GM06990 (cell line): ENCODE results near the gene SIGLEC14.
"Not testable (repeated sequence)": the region's sequence is repeated elsewhere in the genome, so short reads cannot be mapped to it uniquely, and the experiment has no call there.

Experiments used
- DNase-seq: peaks from one replicate; pipeline ENCODE4 v3.0.0-alpha.2; 2011; ENCODE audit not compliant: insufficient read length; ENCODE audit errors: extremely low read depth
- H3K27me3 ChIP-seq: replicated peaks from 2 replicates; pipeline ENCODE4 v1.6.0; 2011; ENCODE audit warnings: low read length; ENCODE audit not compliant: control insufficient read depth, insufficient read depth
- H3K36me3 ChIP-seq: 2 replicates; pipeline ENCODE4 v1.5.1; 2011; ENCODE audit warnings: low read length; ENCODE audit not compliant: control insufficient read depth, insufficient read depth
- H3K4me3 ChIP-seq: replicated peaks from 2 replicates; pipeline ENCODE4 v1.5.1; 2011; ENCODE audit warnings: low read depth, mild to moderate bottlenecking, control low read depth, low read length
- TF ChIP-seq, protein P1 (sequence below): IDR thresholded peaks from 2 replicates; pipeline ENCODE4 v1.5.1; 2011; ENCODE audit warnings: low read length, control low read depth, mild to moderate bottlenecking, inconsistent platforms; ENCODE audit not compliant: insufficient read depth, poor library complexity, severe bottlenecking

The SIGLEC14 gene

DNA sequence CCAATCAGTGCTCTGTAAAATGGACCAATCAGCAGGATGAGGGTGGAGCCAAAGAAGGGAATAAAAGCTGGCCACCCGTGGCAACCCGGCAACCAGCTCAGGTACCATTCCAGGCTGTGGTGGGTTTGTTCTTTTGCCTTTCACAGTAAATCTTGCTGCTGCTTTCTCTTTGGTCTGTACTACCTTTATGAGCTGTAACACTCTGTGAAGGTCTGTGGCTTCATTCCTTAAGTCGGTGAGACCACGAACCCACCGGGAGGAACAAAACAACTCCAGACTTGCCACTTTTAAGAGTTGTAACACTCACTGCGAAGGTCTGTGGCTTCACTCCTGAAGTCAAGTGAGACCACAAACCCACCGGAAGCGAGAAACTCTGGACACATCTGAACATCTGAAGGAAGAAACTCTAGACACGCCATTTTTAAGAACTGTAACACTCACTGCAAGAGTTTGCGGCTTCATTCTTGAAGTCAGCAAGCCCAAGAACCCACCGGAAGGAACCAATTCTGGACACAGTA is 30.0 kb upstream of the SIGLEC14 start:
- H3K36me3 ChIP-seq = no peaks in the 10 kb centered on the region
- DNase-seq = no peak
- no peak overlapping the region for H3K4me3 ChIP-seq
- TF ChIP-seq, protein P1, sequence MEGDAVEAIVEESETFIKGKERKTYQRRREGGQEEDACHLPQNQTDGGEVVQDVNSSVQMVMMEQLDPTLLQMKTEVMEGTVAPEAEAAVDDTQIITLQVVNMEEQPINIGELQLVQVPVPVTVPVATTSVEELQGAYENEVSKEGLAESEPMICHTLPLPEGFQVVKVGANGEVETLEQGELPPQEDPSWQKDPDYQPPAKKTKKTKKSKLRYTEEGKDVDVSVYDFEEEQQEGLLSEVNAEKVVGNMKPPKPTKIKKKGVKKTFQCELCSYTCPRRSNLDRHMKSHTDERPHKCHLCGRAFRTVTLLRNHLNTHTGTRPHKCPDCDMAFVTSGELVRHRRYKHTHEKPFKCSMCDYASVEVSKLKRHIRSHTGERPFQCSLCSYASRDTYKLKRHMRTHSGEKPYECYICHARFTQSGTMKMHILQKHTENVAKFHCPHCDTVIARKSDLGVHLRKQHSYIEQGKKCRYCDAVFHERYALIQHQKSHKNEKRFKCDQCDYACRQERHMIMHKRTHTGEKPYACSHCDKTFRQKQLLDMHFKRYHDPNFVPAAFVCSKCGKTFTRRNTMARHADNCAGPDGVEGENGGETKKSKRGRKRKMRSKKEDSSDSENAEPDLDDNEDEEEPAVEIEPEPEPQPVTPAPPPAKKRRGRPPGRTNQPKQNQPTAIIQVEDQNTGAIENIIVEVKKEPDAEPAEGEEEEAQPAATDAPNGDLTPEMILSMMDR = no peak
- no peaks in the 10 kb centered on the region; the same call in 1 of the 2 replicates for H3K27me3 ChIP-seq

DNA sequence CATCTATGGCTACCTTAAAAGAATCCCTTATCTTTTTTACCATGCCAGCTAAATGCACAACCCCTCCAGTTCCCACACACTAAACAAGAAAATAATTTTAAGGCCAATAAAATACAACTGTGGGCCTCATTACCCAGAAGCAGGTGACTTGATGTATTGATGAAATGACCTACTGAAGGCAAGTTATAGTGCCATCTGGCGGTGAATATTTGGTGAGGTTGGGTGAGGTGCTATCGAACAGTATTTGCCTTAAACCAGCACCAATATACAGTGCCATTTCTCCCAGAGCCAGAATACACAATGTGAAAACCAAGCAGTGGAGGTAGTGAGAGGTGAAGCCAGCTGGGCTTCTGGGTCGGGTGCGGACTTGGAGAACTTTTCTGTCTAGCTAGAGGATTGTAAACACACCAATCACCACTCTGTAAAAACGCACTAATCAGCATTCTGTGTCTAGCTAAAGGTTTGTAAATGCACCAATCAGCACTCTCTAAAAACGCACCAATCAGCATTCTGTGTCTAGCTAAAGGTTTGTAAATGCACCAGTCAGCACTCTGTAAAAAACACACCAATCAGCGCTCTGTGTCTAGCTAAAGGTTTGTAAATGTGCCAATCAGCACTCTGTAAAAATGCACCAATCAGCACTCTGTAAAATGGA is 29.4 kb upstream of the SIGLEC14 start:
- DNase-seq, H3K4me3 ChIP-seq, H3K27me3 ChIP-seq, H3K36me3 ChIP-seq: not testable (repeated sequence)
- TF ChIP-seq, protein P1 = peak; percentile 24

DNA sequence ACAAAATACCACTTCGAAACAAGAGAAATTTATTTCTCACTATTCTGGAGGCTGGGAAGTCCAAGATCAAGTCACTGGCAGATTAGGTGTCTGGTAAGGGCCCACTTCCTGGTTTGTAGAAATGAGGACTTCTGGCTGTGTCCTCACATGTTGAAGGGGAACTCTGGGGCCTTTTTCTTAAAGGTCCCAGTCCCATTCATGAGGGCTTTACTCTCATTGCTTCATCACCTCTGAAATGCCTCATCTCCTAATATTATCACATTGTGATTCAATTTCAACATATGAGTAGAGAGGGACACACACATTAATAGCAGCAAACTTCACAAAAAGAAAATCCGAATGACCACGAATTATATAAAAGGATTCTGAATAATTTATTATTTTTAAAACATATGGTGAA is 21.6 kb upstream of the SIGLEC14 start:
- no peak for DNase-seq
- Histone ChIP-seq H3K4me3 (no peak overlapping the region), H3K36me3 (no peaks in the 10 kb centered on the region), H3K27me3 (no peaks in the 10 kb centered on the region)
- TF ChIP-seq, protein P1 = no peak

DNA sequence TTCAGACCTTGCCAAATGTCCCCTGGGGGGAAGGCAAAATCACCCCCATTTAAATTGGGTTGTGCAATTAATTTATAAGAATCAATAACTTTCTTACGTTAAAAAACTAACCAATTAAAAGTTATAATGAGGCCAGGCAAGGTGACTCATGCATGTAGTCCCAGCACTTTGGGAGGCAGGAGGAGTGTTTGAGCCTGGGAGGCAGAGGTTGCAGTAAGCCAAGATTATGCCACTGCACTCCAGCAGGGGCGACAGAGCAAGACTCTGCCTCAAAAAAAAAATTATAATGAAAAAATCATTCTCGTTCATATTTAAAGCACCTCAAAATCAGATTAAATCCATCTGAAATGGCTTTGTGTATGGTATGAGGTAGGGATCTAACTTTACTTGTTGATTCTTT is 18.4 kb upstream of the SIGLEC14 start:
- no peaks in the 10 kb centered on the region; the same call in 1 of the 2 replicates for H3K27me3 ChIP-seq
- no peak for DNase-seq
- H3K4me3 ChIP-seq = no peak overlapping the region
- H3K36me3 ChIP-seq = no peaks in the 10 kb centered on the region
- TF ChIP-seq, protein P1 = no peak

DNA sequence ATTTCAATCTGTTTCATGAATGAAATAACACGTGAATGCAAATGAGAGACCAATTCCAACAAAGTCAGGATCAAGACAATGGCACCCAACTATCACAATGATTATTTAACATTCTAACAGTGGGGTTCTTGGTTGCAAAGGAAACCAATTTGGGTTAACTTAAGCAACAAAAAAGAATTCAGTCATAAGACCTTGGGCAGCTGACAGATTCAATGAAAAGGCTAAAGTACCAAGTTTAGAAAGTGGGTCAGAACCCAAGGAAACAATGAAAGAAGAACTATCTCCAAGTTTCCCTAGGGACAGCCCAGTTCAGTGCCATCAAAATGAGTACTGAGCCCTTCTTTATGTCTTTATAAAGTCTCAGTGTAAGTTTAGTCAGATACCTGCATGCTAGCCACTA is 17.5 kb upstream of the SIGLEC14 start:
- H3K27me3 ChIP-seq = no peaks in the 10 kb centered on the region; the same call in 1 of the 2 replicates
- no peak for DNase-seq
- H3K4me3 ChIP-seq = no peak overlapping the region
- TF ChIP-seq, protein P1 = no peak
- H3K36me3 ChIP-seq = no peaks in the 10 kb centered on the region
